Hepatocyte (in vitro differentiated cells): ENCODE measurements around the gene SEMA5A.

Source experiments
- CTCF ChIP-seq: fragments of 200-600 bp; sonication (generic); IDR thresholded peaks from 2 replicates; pipeline ENCODE4 v1.5.1; 2016; ENCODE audit warnings: antibody characterized with exemption, mild to moderate bottlenecking; ENCODE audit not compliant: poor library complexity
- EZH2 ChIP-seq: fragments of 200-600 bp; sonication (generic); IDR thresholded peaks from 2 replicates; pipeline ENCODE4 v1.6.1; 2016; ENCODE audit warnings: antibody characterized with exemption, mild to moderate bottlenecking, borderline replicate concordance

GRCh38 chr5:9462109-9462508 lies 83.8 kb downstream of the SEMA5A start:
- TF ChIP-seq CTCF (no peak), EZH2 (no peak)
